Heart right ventricle (tissue), 16 donors: Measurements from ENCODE around the gene OR14K1. TPM values are rescaled to one million over a fixed set of nuclear protein-coding genes. Genes with fewer than 3 reads are reported as not detected.
"Not testable (repeated sequence)": the region's sequence is repeated elsewhere in the genome, so short reads cannot be mapped to it uniquely, and the experiment has no call there.

Source experiments
- ATAC-seq, 8 donors: fragments of 200-7000 bp; cut with Tn5 transposase; one replicate each; pipeline ENCODE4 v1.9.1; 2020; ENCODE audit warnings: mild to moderate bottlenecking in 8 of 8, moderate library complexity in 8 of 8, moderate number of reproducible peaks in 1 of 8
- DNase-seq, 2 donors: peaks; one replicate each; pipeline ENCODE4 v3.0.0-alpha.2; 2020
- H3K27ac ChIP-seq, 10 donors: fragments of 200-600 bp; sonication (generic) in 2 of 10; one replicate each; pipeline versions ENCODE4 v1.5.0 to v1.8.0; 2020 to 2022; ENCODE audit warnings: mild to moderate bottlenecking in 3 of 10
- H3K27me3 ChIP-seq, 7 donors: fragments of 200-600 bp; one replicate each; pipeline ENCODE4 v1.8.0; 2021 to 2022; ENCODE audit warnings: mild to moderate bottlenecking in 2 of 7
- H3K36me3 ChIP-seq, 9 donors: fragments of 200-600 bp; sonication (generic) in 1 of 9; one replicate each; pipeline versions ENCODE4 v1.5.0 to v1.8.0; 2020 to 2022; ENCODE audit warnings: mild to moderate bottlenecking in 2 of 9
- H3K4me1 ChIP-seq, 9 donors: fragments of 200-600 bp; sonication (generic) in 1 of 9; one replicate each; pipeline versions ENCODE4 v1.5.0 to v1.8.0; 2020 to 2022; ENCODE audit warnings: mild to moderate bottlenecking in 4 of 9
- H3K4me3 ChIP-seq, 10 donors: fragments of 200-600 bp; sonication (generic) in 2 of 10; one replicate each; pipeline versions ENCODE4 v1.5.0 to v1.8.0; 2020 to 2022; ENCODE audit warnings: mild to moderate bottlenecking in 7 of 10, moderate library complexity in 2 of 10
- H3K9me3 ChIP-seq, 11 donors: fragments of 200-600 bp in 10 of 11; sonication (generic) in 2 of 11; one replicate each; pipeline versions ENCODE4 v1.5.0 to v1.8.0; 2013 to 2022; ENCODE audit warnings: mild to moderate bottlenecking in 2 of 11, control low read depth in 1 of 11, moderate library complexity in 1 of 11
- WGBS, 2 donors: extraction: QIAGEN DNeasy Blood & Tissue Kit; methylation state at CpG; one replicate each; pipeline ENCODE4 v1.1.7; 2013; ENCODE audit warnings: inconsistent platforms in 1 of 2; 5-methylcytosine and 5-hydroxymethylcytosine counted together
- intact Hi-C, 10 donors: fragments of 100-400 bp; cut with DNase I; formaldehyde crosslinking; loops; one replicate each; pipeline versions ENCODE4 v1.11.1 to v1.14.2; 2022
- polyA plus RNA-seq, 2 donors: library from polyadenylated mRNA; stranded (reverse); fragments of 200-250 nt; gene quantifications; one replicate each; pipeline ENCODE4 v1.2.3, GENCODE V29; 2013
- total RNA-seq, 10 donors: library from RNA; stranded (reverse); fragmentation: NEBNext Ultra II Directional in 3 of 10; extraction: Animal tissue kit (Norgen Biotek cat#: 25700) in 3 of 10; gene quantifications; one replicate each; pipeline versions ENCODE4 v1.2.1 to v1.2.4, GENCODE V29; 2021 to 2023
- TF ChIP-seq, protein P1 (sequence below), 9 donors: fragments of 200-600 bp; sonication (generic) in 2 of 9; IDR thresholded peaks; one replicate each; pipeline versions ENCODE4 v1.5.0 to v1.8.0; 2021 to 2022; ENCODE audit warnings: antibody characterized with exemption in 9 of 9, mild to moderate bottlenecking in 5 of 9, moderate library complexity in 1 of 9
- donor health status: Arrhythmogenic right ventricular cardiomyopathy.
- donor health status: ischemic (EF 13 %, LVEDD 7.1; RV severe dilation, severe dysfunction).
- donor health status: healthy with polysubstance abuse.
- donor health status: DM: no; HTN: yes; CAD: no.
- donor health status: DM: no; HTN: no; CAD: no.
- donor health status: ischemic (EF 25% LVEDD 6.9; RV normal size, moderate dysfunction).
- donor health status: ischemic (EF 25% LVEDD 5.7; RV mildly dilated, moderate dysfunction).
- donor health status: healthy.
- donor health status: DM: yes; HTN: yes; CAD: no.
- donor health status: Ischemic cardiomyopathy.
- donor health status: ischemic (EF 35%, LVEDD 5.7; RV mildly dilated, moderate dysfunction).
- donor health status: nonischemic (EF 11% LVEDD 7.7; RV severe dilation, severe dysfunction).
- donor health status: DM: yes; HTN: yes; CAD: no.
- donor health status: PGD.
- donor health status: ischemic (EF 29% LVEDD 5.4; RV normal size, mild dysfunction).
- donor health status: nonischemic (EF 23%, LVEDD 6.1; RV moderate dilation, normal function).

Gene OR14K1
- total and polyA plus RNA-seq, 12 donors = not detected

GRCh38 chr1:247721222-247721621 lies 17.2 kb upstream of the OR14K1 start:
- Histone ChIP-seq H3K4me3 (no peak overlapping the region), H3K27ac (no peak overlapping the region), H3K27me3 (no peaks in the 10 kb centered on the region), H3K36me3 (no peaks in the 10 kb centered on the region), H3K4me1 (no peaks in the 10 kb centered on the region), H3K9me3 (peaks cover 0 to 51% (median 7%) of the 10 kb centered on the region in 11 donors)
- TF ChIP-seq, protein P1, sequence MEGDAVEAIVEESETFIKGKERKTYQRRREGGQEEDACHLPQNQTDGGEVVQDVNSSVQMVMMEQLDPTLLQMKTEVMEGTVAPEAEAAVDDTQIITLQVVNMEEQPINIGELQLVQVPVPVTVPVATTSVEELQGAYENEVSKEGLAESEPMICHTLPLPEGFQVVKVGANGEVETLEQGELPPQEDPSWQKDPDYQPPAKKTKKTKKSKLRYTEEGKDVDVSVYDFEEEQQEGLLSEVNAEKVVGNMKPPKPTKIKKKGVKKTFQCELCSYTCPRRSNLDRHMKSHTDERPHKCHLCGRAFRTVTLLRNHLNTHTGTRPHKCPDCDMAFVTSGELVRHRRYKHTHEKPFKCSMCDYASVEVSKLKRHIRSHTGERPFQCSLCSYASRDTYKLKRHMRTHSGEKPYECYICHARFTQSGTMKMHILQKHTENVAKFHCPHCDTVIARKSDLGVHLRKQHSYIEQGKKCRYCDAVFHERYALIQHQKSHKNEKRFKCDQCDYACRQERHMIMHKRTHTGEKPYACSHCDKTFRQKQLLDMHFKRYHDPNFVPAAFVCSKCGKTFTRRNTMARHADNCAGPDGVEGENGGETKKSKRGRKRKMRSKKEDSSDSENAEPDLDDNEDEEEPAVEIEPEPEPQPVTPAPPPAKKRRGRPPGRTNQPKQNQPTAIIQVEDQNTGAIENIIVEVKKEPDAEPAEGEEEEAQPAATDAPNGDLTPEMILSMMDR (IDR thresholded peaks at IDR 0.05) = no peak
- DNase-seq = no peak
- intact Hi-C loops = no loop called here
- WGBS, 2 donors = 88 to 93% methylated on average over 4 of the region's 4 CpGs
- ATAC-seq = no peak

DNA sequence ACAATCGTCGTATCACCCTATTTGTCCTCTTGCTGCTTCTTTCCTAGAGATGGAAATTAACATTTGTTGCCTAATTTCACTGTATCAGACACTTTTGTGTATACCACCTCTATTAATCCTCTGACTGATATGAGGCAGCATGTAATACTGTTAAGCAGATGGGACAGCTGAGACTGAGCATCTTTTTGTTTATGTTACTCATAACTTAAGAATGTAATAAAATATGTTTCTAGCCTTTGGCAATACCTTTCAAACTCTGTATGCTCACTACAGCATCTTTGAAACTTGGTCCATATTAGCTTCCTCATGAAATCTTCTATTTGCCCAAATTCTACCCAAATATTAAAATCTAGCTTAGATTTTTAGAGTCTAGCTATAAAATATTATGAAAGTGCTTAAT lies 2.3 kb downstream of the OR14K1 start:
- intact Hi-C loops = no loop called here
- ATAC-seq (no peak), DNase-seq (no peak)
- Histone ChIP-seq H3K27ac (no peak overlapping the region), H3K4me1 (no peaks in the 10 kb centered on the region), H3K9me3 (no peaks in the 10 kb centered on the region), H3K27me3 (no peaks in the 10 kb centered on the region), H3K36me3 (no peaks in the 10 kb centered on the region), H3K4me3 (no peak overlapping the region)
- 83% methylated on average over 2 of the region's 2 CpGs for WGBS, 2 donors
- TF ChIP-seq, protein P1 (IDR thresholded peaks at IDR 0.05) = no peak

- Histone ChIP-seq H3K27me3 (no peaks in the 10 kb centered on the region), H3K4me3 (no peak overlapping the region), H3K27ac (no peak overlapping the region), H3K36me3 (no peaks in the 10 kb centered on the region), H3K9me3 (peaks cover 0 to 3% (median 0%) of the 10 kb centered on the region in 11 donors), H3K4me1 (no peaks in the 10 kb centered on the region)
- ATAC-seq (no peak), DNase-seq (no peak)
- TF ChIP-seq, protein P1 (IDR thresholded peaks at IDR 0.05) = no peak
- intact Hi-C loops = no loop called here
- 74 to 78% methylated on average over 5 of the region's 5 CpGs for WGBS, 2 donors
These were observed 3.3 kb downstream of the OR14K1 start for GRCh38 chr1:247741756-247742155.

DNA sequence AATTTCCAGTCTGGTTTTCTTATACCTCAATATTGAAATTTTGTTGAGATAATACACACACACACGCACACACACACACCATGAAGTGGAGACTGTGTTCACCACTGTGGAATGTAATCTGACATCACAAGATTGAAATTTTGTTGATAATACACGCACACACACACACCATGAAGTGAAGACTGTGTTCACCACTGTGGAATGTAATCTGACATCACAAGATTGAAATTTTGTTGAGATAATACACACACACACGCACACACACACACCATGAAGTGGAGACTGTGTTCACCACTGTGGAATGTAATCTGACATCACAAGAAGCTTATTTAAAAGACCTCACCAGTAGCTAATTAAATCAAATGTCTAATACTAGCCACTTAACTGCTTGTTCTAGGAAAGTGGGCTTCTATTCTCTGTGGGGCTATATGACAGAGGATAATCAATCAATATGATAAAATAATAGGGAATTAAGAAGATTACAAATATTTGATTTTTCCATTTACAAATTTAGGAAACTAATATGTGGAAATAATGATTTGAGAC lies 3.9 kb downstream of the OR14K1 start:
- DNase-seq, H3K27me3 ChIP-seq, ATAC-seq, H3K36me3 ChIP-seq, H3K4me3 ChIP-seq, intact Hi-C loops, H3K27ac ChIP-seq, H3K4me1 ChIP-seq, H3K9me3 ChIP-seq: not testable (repeated sequence)
- 39 to 41% methylated on average over 3 of the region's 3 CpGs for WGBS, 2 donors

GRCh38 chr1:247746391-247746935 lies 8.0 kb downstream of the OR14K1 start:
- intact Hi-C loops = no loop called here
- no peak overlapping the region for H3K4me3 ChIP-seq
- no peaks in the 10 kb centered on the region for H3K27me3 ChIP-seq
- no peak for DNase-seq
- H3K4me1 ChIP-seq = no peaks in the 10 kb centered on the region
- TF ChIP-seq, protein P1 (IDR thresholded peaks at IDR 0.05) = no peak
- no peaks in the 10 kb centered on the region for H3K36me3 ChIP-seq
- no peak overlapping the region for H3K27ac ChIP-seq
- peaks cover 0 to 32% (median 5%) of the 10 kb centered on the region in 11 donors for H3K9me3 ChIP-seq
- 72 to 77% methylated on average over 3 of the region's 3 CpGs for WGBS, 2 donors
- ATAC-seq = no peak
